NCI-H1092 treated with DMSO at 0.1 percent for 48 hours (cell line): ENCODE data around the gene FAM200B.
"Not testable (repeated sequence)": the region's sequence is repeated elsewhere in the genome, so short reads cannot be mapped to it uniquely, and the experiment has no call there.

Experiments
- DNase-seq: peaks from one replicate; lab custom pipeline; 2025; lab: John Stamatoyannopoulos, UW

FAM200B gene

DNA sequence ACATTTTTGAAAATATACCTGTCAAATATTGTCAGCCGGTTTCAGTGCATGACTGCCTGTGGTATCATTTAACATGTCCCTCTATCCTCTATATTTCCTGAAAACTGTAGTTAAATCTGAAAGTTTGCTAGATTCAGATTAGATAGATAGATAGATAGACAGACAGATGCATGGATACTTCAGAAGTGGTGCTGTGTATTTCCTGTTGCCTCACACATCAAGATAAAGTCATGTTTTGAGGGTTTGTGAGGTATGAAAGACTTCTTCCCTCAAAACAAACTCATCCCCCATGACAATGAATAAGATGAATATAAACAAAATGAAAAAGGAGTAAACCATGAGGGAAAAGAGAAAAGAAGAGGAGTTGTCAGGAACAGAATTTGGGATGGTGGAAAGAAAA, 15.2 kb downstream of the FAM200B start:
- no peak for DNase-seq

GRCh38 chr4:15702941-15703403, 21.3 kb downstream of the FAM200B start, which contains the start of gene BST1:
BST1 (plus strand) TSS chr4:15703065; CDS start chr4:15703145, 80 bp downstream.
- DNase-seq: peak; percentile 15

DNA sequence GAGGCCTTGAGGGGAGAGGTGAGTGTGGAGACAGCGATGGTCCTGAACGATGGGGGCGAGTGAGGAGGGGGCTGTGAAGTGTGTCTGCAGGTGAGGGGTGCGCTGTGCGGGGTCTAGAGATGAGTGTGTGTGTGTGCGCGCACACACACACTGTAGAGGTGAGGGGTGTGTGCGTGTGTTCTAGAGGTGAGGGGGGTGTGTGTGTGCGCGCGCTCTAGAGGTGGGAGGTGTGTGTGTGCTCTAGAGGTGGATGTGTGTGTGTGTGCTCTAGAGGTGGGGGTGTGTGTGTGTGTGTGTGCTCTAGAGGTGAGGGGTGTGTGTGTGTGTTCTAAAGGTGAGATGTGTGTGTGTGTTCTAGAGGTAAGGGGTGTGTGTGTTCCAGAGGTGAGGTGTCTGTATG, 21.8 kb downstream of the FAM200B start:
- DNase-seq: no peak

DNA sequence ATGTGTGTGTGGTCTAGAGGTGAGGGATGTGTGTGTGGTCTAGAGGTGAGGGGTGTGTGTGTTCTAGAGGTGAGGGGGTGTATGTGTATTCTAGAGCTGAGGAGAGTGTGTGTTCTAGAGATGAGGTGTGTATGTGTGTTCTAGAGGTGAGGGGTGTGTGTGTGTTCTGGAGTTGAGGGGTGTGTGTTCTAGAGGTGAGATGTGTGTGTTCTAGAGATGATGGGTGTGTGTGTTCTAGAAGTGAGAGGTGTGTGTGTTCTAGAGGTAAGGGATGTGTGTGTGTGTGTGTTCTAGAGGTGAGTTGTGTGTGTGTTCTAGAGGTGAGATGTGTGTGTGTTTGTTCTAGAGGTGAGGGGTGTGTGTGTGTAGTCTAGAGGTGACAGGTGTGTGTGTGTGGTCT, 22.5 kb downstream of the FAM200B start:
- no peak for DNase-seq

- DNase-seq: no peak
Observed at GRCh38 chr4:15706646-15707362, 25.2 kb downstream of the FAM200B start.

GRCh38 chr4:15707363-15707715, 25.7 kb downstream of the FAM200B start:
- no peak for DNase-seq

DNA sequence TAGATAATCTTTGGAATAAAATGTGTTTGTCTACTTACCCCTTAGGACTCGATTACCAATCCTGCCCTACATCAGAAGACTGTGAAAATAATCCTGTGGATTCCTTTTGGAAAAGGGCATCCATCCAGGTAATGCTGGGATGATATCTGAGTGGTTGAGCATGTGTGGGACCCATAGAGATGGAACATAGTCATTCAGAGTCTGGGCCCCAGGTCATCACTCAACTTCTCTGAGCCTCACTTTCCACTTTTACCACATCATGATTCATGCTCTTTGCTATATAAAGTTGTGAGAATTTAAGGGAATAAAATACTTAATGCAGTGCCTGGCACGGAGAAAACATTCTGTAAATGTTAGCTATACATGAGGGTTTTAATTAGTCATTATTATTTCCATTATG, 30.1 kb downstream of the FAM200B start:
- DNase-seq: no peak

GRCh38 chr4:15712214-15712613, 30.6 kb downstream of the FAM200B start:
- DNase-seq: no peak

GRCh38 chr4:15714141-15714540, 32.5 kb downstream of the FAM200B start:
- no peak for DNase-seq

DNA sequence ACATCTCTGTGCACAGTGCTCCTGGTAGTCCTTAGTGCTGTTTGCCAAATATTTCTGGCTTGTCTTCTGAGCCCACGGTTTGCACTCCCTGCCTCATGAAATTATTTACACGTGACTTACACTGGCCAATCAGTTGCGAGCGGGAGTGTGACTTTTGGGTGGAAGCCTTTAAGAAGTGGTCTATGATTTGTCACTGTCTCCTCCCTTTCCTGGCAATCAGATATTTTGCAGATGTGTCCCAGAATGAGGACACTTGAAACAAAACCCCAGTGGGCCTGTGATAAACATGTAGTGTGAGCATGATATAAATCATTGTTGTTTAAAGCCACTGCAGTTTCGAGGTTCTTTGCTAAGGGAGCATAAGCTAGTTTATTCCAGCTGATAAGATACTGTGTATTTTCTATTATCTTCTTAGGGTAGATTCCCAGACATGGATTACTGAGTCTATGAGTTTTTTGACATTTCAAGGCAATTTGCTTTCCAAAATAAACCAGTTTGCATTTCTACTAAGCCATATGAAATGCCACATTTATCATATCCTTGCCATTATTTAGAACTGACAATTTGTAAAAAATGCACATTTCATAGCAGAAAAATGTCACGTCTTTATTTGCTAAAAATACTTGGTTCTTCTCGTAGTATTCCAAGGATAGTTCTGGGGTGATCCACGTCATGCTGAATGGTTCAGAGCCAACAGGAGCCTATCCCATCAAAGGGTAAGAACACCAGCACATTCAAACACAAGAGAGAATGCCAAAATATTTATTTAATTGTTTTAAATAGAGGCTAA, 33.2 kb downstream of the FAM200B start:
- DNase-seq: no peak

- DNase-seq: no peak
Observed at GRCh38 chr4:15716115-15716514, 34.5 kb downstream of the FAM200B start.

DNA sequence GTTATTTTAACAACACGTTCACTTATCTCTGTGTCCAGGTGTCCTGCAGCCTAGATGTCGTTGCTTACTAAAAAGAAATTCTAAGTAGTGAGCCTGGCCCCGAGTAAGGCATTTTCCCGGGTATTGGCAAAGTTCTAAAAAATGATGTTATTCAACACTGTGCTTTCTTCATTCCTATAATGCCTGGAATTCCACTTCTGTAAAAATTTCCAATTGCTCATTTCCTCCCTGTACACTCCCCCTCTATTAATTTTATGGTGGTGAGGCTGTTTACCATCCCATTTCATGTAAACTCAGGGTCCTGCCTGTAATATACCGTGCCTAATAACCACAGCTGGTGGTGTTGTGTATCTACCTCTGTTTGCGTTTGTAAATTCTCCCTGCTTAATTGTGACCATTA, 35.5 kb downstream of the FAM200B start:
- DNase-seq: no peak

- DNase-seq: no peak
Observed at GRCh38 chr4:15717657-15718416, 36.2 kb downstream of the FAM200B start.

- no peak for DNase-seq
Observed at GRCh38 chr4:15718465-15718864, 36.8 kb downstream of the FAM200B start.

- DNase-seq: no peak
Observed at GRCh38 chr4:15718959-15719358, 37.3 kb downstream of the FAM200B start.

GRCh38 chr4:15719506-15719905, 37.9 kb downstream of the FAM200B start:
- no peak for DNase-seq

DNA sequence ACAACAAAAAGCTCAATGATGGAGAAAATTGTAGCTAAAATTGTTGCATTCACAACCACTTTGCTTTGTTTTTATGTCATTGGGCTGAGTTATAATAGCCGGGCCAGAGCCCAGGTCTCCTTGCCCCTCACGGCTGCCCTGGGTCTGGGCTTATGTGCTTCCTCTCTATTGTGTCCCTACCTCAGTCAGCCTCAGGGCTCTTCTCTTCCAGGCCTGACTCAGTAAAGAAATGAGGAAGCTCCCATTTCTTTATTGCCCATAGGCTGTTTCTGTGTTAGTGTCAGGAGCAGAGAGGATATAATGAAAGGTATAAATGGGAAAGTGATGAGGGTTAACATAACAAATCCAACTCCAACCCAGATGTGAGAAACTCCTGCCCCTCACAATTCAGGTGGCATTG, 39.2 kb downstream of the FAM200B start:
- DNase-seq: no peak

GRCh38 chr4:15725608-15726007, 44.0 kb downstream of the FAM200B start:
- DNase-seq: no peak

DNA sequence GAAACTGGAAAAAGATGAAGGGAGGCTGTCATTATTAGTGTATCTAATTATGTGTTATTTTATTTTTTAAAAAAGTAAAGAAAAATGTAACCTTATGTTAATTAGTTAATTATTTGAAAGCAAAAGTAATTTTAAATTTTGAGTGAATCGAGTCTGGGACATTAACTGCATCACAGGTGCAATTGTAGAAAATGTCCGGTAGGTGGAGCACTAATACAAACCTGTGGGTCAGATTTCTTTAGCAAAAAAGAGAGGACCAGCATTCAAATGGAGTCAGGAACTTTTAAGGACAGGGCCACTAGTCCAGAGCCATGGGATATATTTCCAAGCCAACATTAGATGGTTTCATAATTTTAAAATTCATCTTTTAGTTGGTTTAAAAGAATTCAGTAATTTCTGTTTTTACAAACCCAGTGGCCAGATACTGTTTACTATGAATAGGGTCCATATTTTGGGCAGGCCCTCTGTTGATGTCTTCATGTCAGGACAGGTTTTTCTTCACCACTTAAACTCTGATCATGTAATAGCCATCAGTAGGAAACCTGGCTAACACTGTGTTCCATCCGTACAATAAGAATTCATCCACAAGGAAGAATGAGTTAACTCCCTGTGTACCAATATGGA, 48.4 kb downstream of the FAM200B start:
- peak; percentile 47 for DNase-seq

GRCh38 chr4:15733061-15733460, 51.4 kb downstream of the FAM200B start:
- DNase-seq: not testable (repeated sequence)

DNA sequence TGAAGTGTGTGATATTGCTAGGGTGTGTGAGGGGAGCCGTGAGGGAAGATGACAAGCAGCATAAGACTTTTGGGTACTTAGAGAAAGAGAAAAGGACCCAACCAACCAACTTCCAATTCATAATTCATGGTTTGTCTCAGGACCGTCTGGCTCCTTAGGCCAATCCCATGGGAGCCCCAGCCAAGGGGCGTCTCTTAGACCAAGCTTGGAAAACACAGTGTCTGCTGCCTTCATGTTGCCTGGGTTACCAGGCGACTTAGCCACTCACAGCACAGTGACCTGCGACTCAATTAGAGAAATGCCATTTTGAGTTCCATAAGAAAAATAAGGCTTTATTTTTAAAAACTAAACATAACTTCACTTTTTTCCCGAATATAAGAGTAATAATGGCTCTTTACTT, 53.9 kb downstream of the FAM200B start:
- DNase-seq: no peak

GRCh38 chr4:15736514-15737050, 55.0 kb downstream of the FAM200B start:
- DNase-seq: no peak
